Measurements from ENCODE around the gene PCID2. TPM values are rescaled to one million over a fixed set of nuclear protein-coding genes. Genes with fewer than 3 reads are reported as not detected.

Gene PCID2
- total and polyA plus RNA-seq, 12 donors: 38.9 to 74.0 (median 47.3) TPM

DNA sequence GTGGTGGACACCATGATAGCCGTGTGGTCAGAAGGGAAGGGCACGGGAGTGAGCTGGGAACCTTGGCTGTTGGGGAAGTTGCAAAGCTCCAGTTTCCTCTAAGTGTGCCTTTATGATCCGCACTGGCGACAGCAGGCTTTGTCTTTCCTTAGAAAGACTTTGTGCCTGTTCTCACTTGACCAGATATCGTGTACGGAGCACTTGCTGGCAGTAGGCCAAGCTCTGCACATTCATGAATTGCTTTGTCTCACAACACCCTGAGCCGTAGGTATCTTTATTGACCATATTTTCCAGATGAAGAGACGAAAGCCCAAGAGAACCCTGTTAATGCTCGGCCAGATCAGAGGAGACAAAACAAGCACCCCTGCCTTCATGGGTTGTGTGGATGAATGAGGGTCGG is 16.0 kb upstream of the PCID2 start:
- peaks cover 0 to 100% (median 35%) of the 10 kb centered on the region in 9 donors for H3K36me3 ChIP-seq
- DNase-seq (peak in 1 of 2 donors; percentile 37), ATAC-seq (peak in 6 of 8 donors; percentile 7 to 52 (median 26))
- intact Hi-C loops (cut with DNase I): loop anchor here in 7 of 10 donors (5.0 to 10.0 kb wide), 4 partner anchors 187 to 282 kb away; partner anchors contain the start of gene MCF2L (in 1 of the 7)
- TF ChIP-seq, protein P1, sequence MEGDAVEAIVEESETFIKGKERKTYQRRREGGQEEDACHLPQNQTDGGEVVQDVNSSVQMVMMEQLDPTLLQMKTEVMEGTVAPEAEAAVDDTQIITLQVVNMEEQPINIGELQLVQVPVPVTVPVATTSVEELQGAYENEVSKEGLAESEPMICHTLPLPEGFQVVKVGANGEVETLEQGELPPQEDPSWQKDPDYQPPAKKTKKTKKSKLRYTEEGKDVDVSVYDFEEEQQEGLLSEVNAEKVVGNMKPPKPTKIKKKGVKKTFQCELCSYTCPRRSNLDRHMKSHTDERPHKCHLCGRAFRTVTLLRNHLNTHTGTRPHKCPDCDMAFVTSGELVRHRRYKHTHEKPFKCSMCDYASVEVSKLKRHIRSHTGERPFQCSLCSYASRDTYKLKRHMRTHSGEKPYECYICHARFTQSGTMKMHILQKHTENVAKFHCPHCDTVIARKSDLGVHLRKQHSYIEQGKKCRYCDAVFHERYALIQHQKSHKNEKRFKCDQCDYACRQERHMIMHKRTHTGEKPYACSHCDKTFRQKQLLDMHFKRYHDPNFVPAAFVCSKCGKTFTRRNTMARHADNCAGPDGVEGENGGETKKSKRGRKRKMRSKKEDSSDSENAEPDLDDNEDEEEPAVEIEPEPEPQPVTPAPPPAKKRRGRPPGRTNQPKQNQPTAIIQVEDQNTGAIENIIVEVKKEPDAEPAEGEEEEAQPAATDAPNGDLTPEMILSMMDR (IDR thresholded peaks at IDR 0.05): no peak
- H3K9me3 ChIP-seq: no peaks in the 10 kb centered on the region
- peak overlapping the region in 4 of 10 donors; percentile 6 to 28 (median 18) for H3K27ac ChIP-seq
- 46 to 62% methylated on average over 10 of the region's 10 CpGs for WGBS, 2 donors
- no peak overlapping the region for H3K4me3 ChIP-seq
- no peaks in the 10 kb centered on the region for H3K27me3 ChIP-seq
- peaks cover 0 to 37% (median 20%) of the 10 kb centered on the region in 9 donors for H3K4me1 ChIP-seq

DNA sequence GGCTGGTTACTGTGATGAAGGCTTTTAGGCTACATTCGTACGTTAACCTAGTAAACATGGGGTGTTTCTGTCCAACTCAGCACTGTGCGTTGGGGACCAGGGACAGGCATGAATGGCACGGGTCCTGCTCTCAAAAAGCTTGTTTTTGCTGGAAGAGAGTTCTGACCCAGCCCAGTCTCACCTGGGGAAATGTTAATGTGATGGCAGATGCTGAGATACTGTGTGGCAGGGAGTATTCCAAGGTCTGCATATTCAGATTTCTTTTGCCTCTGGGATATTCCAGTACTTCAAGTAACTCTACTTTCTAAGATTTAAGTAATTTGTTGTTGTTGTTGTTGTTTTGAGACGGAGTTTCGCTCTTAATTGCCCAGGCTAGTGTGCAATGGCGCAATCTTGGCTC is 14.6 kb upstream of the PCID2 start:
- 94 to 96% methylated on average over 7 of the region's 7 CpGs for WGBS, 2 donors
- intact Hi-C loops (cut with DNase I): loop anchor here in 8 of 10 donors (2.0 to 10.0 kb wide), 5 partner anchors 186 to 281 kb away; partner anchors contain the start of gene MCF2L (in 1 of the 8)
- no peaks in the 10 kb centered on the region for H3K27me3 ChIP-seq
- H3K27ac ChIP-seq: no peak overlapping the region
- H3K4me1 ChIP-seq: peaks cover 0 to 52% (median 32%) of the 10 kb centered on the region in 9 donors
- DNase-seq (no peak), ATAC-seq (no peak)
- no peak overlapping the region for H3K4me3 ChIP-seq
- peaks cover 0 to 97% (median 28%) of the 10 kb centered on the region in 9 donors for H3K36me3 ChIP-seq
- TF ChIP-seq, protein P1 (IDR thresholded peaks at IDR 0.05): no peak
- no peaks in the 10 kb centered on the region for H3K9me3 ChIP-seq

DNA sequence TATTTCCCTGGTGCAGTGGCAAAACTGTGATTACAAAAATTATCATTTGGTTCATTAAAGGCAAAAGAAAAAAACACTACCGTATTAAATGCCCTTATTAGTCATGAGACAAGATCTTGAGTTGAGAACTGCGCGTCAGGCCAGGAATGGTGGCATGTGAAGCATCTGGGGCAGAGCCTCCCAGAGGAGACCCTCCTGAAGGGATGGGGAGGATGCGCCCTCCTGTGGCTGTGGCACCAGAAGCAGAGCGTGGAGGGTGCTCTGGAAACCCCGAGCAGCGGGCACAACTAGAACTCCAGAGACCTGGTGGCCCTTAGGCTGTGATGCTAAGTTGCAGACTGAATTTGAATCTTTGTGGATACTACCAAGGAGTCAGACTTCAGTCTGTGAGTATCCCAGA is 12.4 kb upstream of the PCID2 start:
- DNase-seq: peak; percentile 44 to 53
- intact Hi-C loops (cut with DNase I): loop anchor here in 7 of 10 donors (5.0 to 10.0 kb wide), 4 partner anchors 184 to 279 kb away; partner anchors contain the start of gene MCF2L (in 1 of the 7)

DNA sequence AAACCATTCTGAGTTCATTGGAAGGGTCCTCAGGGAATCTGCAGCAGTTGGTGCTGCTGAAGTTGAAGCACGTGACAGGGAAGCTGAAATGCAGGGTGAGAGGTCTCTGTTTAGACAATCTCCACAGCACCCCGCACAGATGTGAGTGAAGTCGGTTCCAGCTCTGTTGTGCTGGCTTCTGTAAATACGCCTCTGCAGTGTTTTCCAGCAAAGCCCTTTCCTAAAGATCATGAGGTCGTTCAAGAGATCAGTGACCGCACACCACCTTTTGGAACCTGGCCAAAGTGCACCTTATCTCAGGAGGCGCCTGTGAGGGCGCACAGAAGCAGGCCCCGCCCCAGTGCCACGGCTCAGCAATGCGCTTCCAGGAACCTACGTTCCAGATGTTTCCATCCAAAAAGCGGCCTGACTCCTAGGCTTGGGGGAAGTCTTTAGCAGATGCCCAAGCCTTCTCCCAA is 11.7 kb upstream of the PCID2 start:
- TF ChIP-seq, protein P1 (IDR thresholded peaks at IDR 0.05): no peak
- ATAC-seq (peak in 5 of 8 donors; percentile 1 to 41 (median 15)), DNase-seq (peak in 1 of 2 donors; percentile 47)
- 31 to 49% methylated on average over 13 of the region's 13 CpGs for WGBS, 2 donors
- Histone ChIP-seq H3K36me3 (peaks cover 0 to 68% (median 8%) of the 10 kb centered on the region in 9 donors), H3K27ac (peak overlapping the region in 7 of 10 donors; percentile 16 to 81 (median 58)), H3K9me3 (no peaks in the 10 kb centered on the region), H3K4me3 (no peak overlapping the region), H3K4me1 (peaks cover 6 to 73% (median 47%) of the 10 kb centered on the region in 9 donors), H3K27me3 (no peaks in the 10 kb centered on the region)
- intact Hi-C loops (cut with DNase I): loop anchor here in 7 of 10 donors (5.0 to 10.0 kb wide), 4 partner anchors 183 to 278 kb away; partner anchors contain the start of gene MCF2L (in 1 of the 7)

More for the DNA sequence above, 12.4 kb upstream of the PCID2 start:
- peak overlapping the region in 7 of 10 donors; percentile 7 to 81 (median 58) for H3K27ac ChIP-seq
- H3K4me1 ChIP-seq: peaks cover 6 to 70% (median 47%) of the 10 kb centered on the region in 9 donors
- no peak overlapping the region for H3K4me3 ChIP-seq
- WGBS, 2 donors: 78 to 80% methylated on average over 7 of the region's 7 CpGs
- peak in 6 of 8 donors; percentile 24 to 78 (median 62) for ATAC-seq
- peaks cover 0 to 75% (median 15%) of the 10 kb centered on the region in 9 donors for H3K36me3 ChIP-seq
- TF ChIP-seq, protein P1 (IDR thresholded peaks at IDR 0.05): peak in 8 of 9 donors; percentile 35 to 67 (median 46)
- no peaks in the 10 kb centered on the region for H3K27me3 ChIP-seq
- no peaks in the 10 kb centered on the region for H3K9me3 ChIP-seq

Data from heart right ventricle (tissue), 16 donors.